Measurements from ENCODE around the gene CFAP61. TPM values are rescaled to one million over a fixed set of nuclear protein-coding genes. Genes with fewer than 3 reads are reported as not detected.

CFAP61 gene
- total and polyA plus RNA-seq, 7 donors = 8.3 to 59.4 (median 24.5) TPM

- 83 to 89% (median 85%) methylated on average over 11 of the region's 11 CpGs for WGBS, 3 donors
- H3K9me3 ChIP-seq = no peaks in the 10 kb centered on the region
- H3K36me3 ChIP-seq (ENCODE audit: insufficient read depth in 1 of 2, low read depth in 1 of 2) = no peaks in the 10 kb centered on the region
- H3K4me3 ChIP-seq = no peak overlapping the region
- H3K27ac ChIP-seq = peak overlapping the region; percentile 60
- DNase-seq = no peak
- no peak for TF ChIP-seq CTCF (IDR thresholded peaks at IDR 0.05)
- intact Hi-C loops (cut with DNase I) = loop anchor here in 1 of 2 donors (5.0 kb wide), 1 partner anchor 130 kb away; no protein-coding TSS in a partner anchor
- ATAC-seq = no peak
- H3K4me1 ChIP-seq = peaks cover 17% of the 10 kb centered on the region
- no peaks in the 10 kb centered on the region for H3K27me3 ChIP-seq (ENCODE audit: insufficient read depth in 3 of 3, low read length in 2 of 3)
These were observed 159.7 kb downstream of the CFAP61 start for GRCh38 chr20:20211988-20212518.

GRCh38 chr20:20212675-20213096 is 160.4 kb downstream of the CFAP61 start:
- TF ChIP-seq CTCF (IDR thresholded peaks at IDR 0.05) = no peak
- intact Hi-C loops (cut with DNase I) = loop anchor here in 1 of 2 donors (5.0 kb wide), 1 partner anchor 130 kb away; no protein-coding TSS in a partner anchor
- peak; percentile 56 to 71 (median 62) for ATAC-seq

GRCh38 chr20:20213526-20214121 is 161.3 kb downstream of the CFAP61 start:
- peaks cover 17% of the 10 kb centered on the region for H3K4me1 ChIP-seq
- H3K27ac ChIP-seq = peak overlapping the region; percentile 60
- intact Hi-C loops (cut with DNase I) = loop anchor here in 1 of 2 donors (5.0 kb wide), 1 partner anchor 131 kb away; no protein-coding TSS in a partner anchor

More at GRCh38 chr20:20212675-20213096, 160.4 kb downstream of the CFAP61 start:
- peak overlapping the region; percentile 60 for H3K27ac ChIP-seq
- no peaks in the 10 kb centered on the region for H3K36me3 ChIP-seq (ENCODE audit: insufficient read depth in 1 of 2, low read depth in 1 of 2)
- H3K4me1 ChIP-seq = peaks cover 17% of the 10 kb centered on the region
- H3K9me3 ChIP-seq = no peaks in the 10 kb centered on the region
- 56 to 65% (median 58%) methylated on average over 5 of the region's 5 CpGs for WGBS, 3 donors
- DNase-seq = peak in 1 of 2 donors; percentile 58
- no peaks in the 10 kb centered on the region for H3K27me3 ChIP-seq (ENCODE audit: insufficient read depth in 3 of 3, low read length in 2 of 3)
- no peak overlapping the region for H3K4me3 ChIP-seq

GRCh38 chr20:20214757-20215275 is 162.5 kb downstream of the CFAP61 start:
- H3K27ac ChIP-seq = peak overlapping the region; percentile 82
- ATAC-seq (peak in 1 of 4 donors; percentile 38), DNase-seq (no peak)
- 32 to 51% (median 32%) methylated on average over 7 of the region's 7 CpGs for WGBS, 3 donors
- H3K27me3 ChIP-seq (ENCODE audit: insufficient read depth in 3 of 3, low read length in 2 of 3) = no peaks in the 10 kb centered on the region
- intact Hi-C loops (cut with DNase I) = loop anchor here in 1 of 2 donors (5.0 kb wide), 1 partner anchor 133 kb away; no protein-coding TSS in a partner anchor
- no peak for TF ChIP-seq CTCF (IDR thresholded peaks at IDR 0.05)
- H3K36me3 ChIP-seq (ENCODE audit: insufficient read depth in 1 of 2, low read depth in 1 of 2) = no peaks in the 10 kb centered on the region
- no peaks in the 10 kb centered on the region for H3K9me3 ChIP-seq
- no peak overlapping the region for H3K4me3 ChIP-seq
- H3K4me1 ChIP-seq = peaks cover 17% of the 10 kb centered on the region

More at GRCh38 chr20:20213526-20214121, 161.3 kb downstream of the CFAP61 start:
- WGBS, 3 donors = 80 to 86% (median 83%) methylated on average over 5 of the region's 5 CpGs
- ATAC-seq (no peak), DNase-seq (no peak)
- Histone ChIP-seq H3K9me3 (no peaks in the 10 kb centered on the region), H3K27me3 (ENCODE audit: insufficient read depth in 3 of 3, low read length in 2 of 3) (no peaks in the 10 kb centered on the region), H3K36me3 (ENCODE audit: insufficient read depth in 1 of 2, low read depth in 1 of 2) (no peaks in the 10 kb centered on the region), H3K4me3 (no peak overlapping the region)
- TF ChIP-seq CTCF (IDR thresholded peaks at IDR 0.05) = no peak

All from psoas muscle (tissue), 8 donors.